Aorta (tissue), 5 donors: ENCODE measurements around the gene UBE2K. TPM values are rescaled to one million over a fixed set of nuclear protein-coding genes. Genes with fewer than 3 reads are reported as not detected.
"Not testable (repeated sequence)": the region's sequence is repeated elsewhere in the genome, so short reads cannot be mapped to it uniquely, and the experiment has no call there.

Experiments
- ATAC-seq: fragments of 200-7000 bp; cut with Tn5 transposase; one replicate; pipeline ENCODE4 v1.9.1; 2022; ENCODE audit warnings: moderate library complexity; ENCODE audit not compliant: low FRiP score
- DNase-seq, 2 donors: peaks; one replicate each; pipeline ENCODE4 v3.0.0-alpha.2; 2020
- H3K27ac ChIP-seq, 2 donors: one replicate each; pipeline ENCODE4 v1.5.1; 2013; ENCODE audit warnings: low read length in 2 of 2, mild to moderate bottlenecking in 2 of 2, moderate library complexity in 2 of 2, control low read depth in 1 of 2, inconsistent platforms in 1 of 2, low read depth in 1 of 2
- H3K27me3 ChIP-seq, 2 donors: one replicate each; pipeline ENCODE4 v1.6.1; 2013; ENCODE audit warnings: control low read depth in 1 of 2, low read length in 1 of 2, mild to moderate bottlenecking in 1 of 2, moderate library complexity in 1 of 2; ENCODE audit not compliant: insufficient read depth in 2 of 2, control insufficient read depth in 1 of 2
- H3K36me3 ChIP-seq, 2 donors: one replicate each; pipeline ENCODE4 v1.6.1; 2013; ENCODE audit warnings: control low read depth in 1 of 2, low read length in 1 of 2, mild to moderate bottlenecking in 1 of 2; ENCODE audit not compliant: insufficient read depth in 2 of 2, control insufficient read depth in 1 of 2
- H3K4me1 ChIP-seq, 2 donors: one replicate each; pipeline ENCODE4 v1.6.1; 2013; ENCODE audit warnings: low read length in 2 of 2, control low read depth in 1 of 2, mild to moderate bottlenecking in 1 of 2, moderate library complexity in 1 of 2; ENCODE audit not compliant: insufficient read depth in 2 of 2, control insufficient read depth in 1 of 2
- H3K4me3 ChIP-seq, 2 donors: one replicate each; pipeline ENCODE4 v1.5.1; 2013; ENCODE audit warnings: low read length in 2 of 2, control low read depth in 1 of 2, mild to moderate bottlenecking in 1 of 2
- H3K9me3 ChIP-seq: one replicate; pipeline ENCODE4 v1.6.1; 2013; ENCODE audit warnings: mild to moderate bottlenecking, low read length; ENCODE audit not compliant: control insufficient read depth
- WGBS, 2 donors: extraction: QIAGEN DNeasy Blood & Tissue Kit; methylation state at CpG; one replicate each; pipeline ENCODE4 v1.1.7; 2013; 5-methylcytosine and 5-hydroxymethylcytosine counted together
- intact Hi-C, 2 donors: fragments of 100-400 bp; cut with DNase I; formaldehyde crosslinking; loops; one replicate each; pipeline versions ENCODE4 v1.14.2 to v1.15.0; 2022
- polyA plus RNA-seq, 2 donors: library from polyadenylated mRNA; stranded (reverse); fragments of 200-250 nt; gene quantifications; one replicate each; pipeline ENCODE4 v1.2.3, GENCODE V29; 2013
- total RNA-seq, 2 donors: library from RNA; stranded (reverse); fragmentation: NEBNext Ultra II Directional; extraction: Animal tissue kit (Norgen Biotek cat#: 25700); gene quantifications; one replicate each; pipeline ENCODE4 v1.2.1, GENCODE V29; 2021
- donor health status: healthy with polysubstance abuse.
- donor health status: Bipolar disorder and iron deficiency.
- donor health status: DM: no; HTN: no; CAD: no.
- donor health status: DM: no; HTN: no; CAD: no.
- donor health status: DM: yes; HTN: yes; CAD: no.

Gene UBE2K
- total and polyA plus RNA-seq, 4 donors = 26.5 to 59.5 (median 43.7) TPM

DNA sequence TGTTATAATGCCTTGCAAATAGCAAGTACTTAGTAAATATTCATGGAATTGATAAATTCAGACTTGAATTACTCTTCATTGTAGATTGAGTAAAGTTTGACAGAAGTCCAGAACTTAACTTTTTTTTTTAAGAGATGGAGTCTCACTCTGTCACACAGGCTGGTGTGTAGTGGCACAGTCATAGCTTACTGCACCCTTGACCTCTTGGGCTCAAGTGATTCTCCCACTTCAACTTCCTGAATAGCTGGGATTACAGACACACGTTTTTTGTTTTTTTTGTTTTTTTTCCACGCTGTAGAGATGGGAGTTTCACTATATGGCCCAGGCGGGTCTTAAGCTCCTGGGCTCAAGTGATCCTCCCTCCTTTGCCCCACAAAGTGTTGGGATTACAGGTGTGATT lies 32.1 kb downstream of the UBE2K start:
- H3K4me3 ChIP-seq = no peak overlapping the region
- H3K36me3 ChIP-seq = no peaks in the 10 kb centered on the region
- H3K27ac ChIP-seq = no peak overlapping the region
- H3K9me3 ChIP-seq = no peaks in the 10 kb centered on the region
- intact Hi-C loops = no loop called here
- H3K27me3 ChIP-seq = no peaks in the 10 kb centered on the region
- 61 to 70% methylated on average over 3 of the region's 3 CpGs for WGBS, 2 donors
- no peak for DNase-seq
- H3K4me1 ChIP-seq = peaks cover 0 to 3% of the 10 kb centered on the region in 2 donors
- ATAC-seq = no peak

DNA sequence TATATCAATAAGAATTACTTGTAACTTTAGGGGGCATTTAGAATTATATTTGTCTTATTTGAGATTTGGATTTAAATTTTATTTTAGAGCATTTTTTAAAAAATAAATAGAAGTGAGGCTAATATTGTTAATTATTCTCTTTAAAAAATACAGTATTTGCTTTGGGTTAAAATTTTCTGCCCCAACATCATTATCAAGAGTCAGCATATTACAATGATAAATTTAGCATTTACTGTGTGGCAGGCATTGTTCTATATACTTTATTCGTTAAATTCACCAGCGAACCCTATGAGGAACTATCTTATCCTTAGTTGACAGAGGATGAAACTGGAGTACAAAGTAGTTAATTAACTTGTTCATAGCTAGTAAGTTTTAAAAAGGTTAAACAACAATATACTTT lies 34.0 kb downstream of the UBE2K start:
- 94 to 98% methylated on average over 2 of the region's 2 CpGs for WGBS, 2 donors
- no peaks in the 10 kb centered on the region for H3K9me3 ChIP-seq

DNA sequence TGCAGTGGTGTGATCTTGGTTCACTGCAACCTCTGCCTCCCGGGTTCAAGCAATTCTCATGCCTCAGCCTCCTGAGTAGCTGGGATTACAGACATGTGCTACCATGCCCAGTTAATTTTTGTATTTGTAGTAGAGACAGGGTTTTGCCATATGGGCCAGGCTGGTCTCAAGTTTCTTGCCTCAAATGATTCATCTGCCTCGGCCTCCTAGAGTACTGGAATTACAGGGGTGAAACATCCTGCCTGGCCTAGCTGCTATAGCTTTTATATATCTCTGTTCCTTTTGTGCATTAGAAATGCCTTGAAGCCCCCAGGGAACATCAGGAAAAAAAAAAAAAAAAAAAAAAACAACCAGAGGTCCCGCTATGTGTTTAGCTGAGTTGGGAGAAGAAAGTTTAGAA lies 34.8 kb downstream of the UBE2K start:
- ATAC-seq = no peak

More for the DNA sequence above, 34.0 kb downstream of the UBE2K start:
- H3K27ac ChIP-seq = no peak overlapping the region
- no peak overlapping the region for H3K4me3 ChIP-seq
- H3K27me3 ChIP-seq = no peaks in the 10 kb centered on the region
- H3K4me1 ChIP-seq = peaks cover 0 to 3% of the 10 kb centered on the region in 2 donors
- no peak for DNase-seq
- ATAC-seq = no peak
- intact Hi-C loops = no loop called here
- H3K36me3 ChIP-seq = no peaks in the 10 kb centered on the region

DNA sequence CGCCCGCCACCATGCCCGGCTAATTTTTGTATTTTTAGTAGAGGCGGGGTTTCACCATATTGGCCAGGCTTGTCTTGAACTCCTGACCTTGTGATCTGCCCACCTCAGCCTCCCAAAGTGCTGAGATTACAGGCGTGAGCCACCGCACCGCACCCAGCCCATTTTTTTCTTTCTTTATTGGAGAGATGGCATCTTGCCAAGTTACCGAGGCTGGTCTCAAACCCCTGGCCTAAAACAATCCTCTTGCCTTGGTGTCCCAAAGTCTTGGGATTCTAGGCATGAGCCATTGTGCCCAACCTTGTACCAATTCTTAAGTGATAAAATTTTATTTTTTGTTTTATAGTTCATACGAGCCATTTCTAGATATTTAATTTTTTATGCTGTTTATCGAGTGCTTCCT lies 41.7 kb downstream of the UBE2K start:
- H3K36me3 ChIP-seq, H3K4me1 ChIP-seq, H3K4me3 ChIP-seq, ATAC-seq, DNase-seq, H3K27ac ChIP-seq, H3K9me3 ChIP-seq, H3K27me3 ChIP-seq, intact Hi-C loops: not testable (repeated sequence)
- 90 to 92% methylated on average over 10 of the region's 10 CpGs for WGBS, 2 donors

More for the DNA sequence above, 34.8 kb downstream of the UBE2K start:
- H3K27me3 ChIP-seq = no peaks in the 10 kb centered on the region
- intact Hi-C loops = no loop called here
- 51 to 68% methylated on average over 3 of the region's 3 CpGs for WGBS, 2 donors
- H3K9me3 ChIP-seq = no peaks in the 10 kb centered on the region
- no peak overlapping the region for H3K4me3 ChIP-seq
- no peaks in the 10 kb centered on the region for H3K36me3 ChIP-seq
- peaks cover 0 to 3% of the 10 kb centered on the region in 2 donors for H3K4me1 ChIP-seq
- H3K27ac ChIP-seq = no peak overlapping the region
- no peak for DNase-seq

DNA sequence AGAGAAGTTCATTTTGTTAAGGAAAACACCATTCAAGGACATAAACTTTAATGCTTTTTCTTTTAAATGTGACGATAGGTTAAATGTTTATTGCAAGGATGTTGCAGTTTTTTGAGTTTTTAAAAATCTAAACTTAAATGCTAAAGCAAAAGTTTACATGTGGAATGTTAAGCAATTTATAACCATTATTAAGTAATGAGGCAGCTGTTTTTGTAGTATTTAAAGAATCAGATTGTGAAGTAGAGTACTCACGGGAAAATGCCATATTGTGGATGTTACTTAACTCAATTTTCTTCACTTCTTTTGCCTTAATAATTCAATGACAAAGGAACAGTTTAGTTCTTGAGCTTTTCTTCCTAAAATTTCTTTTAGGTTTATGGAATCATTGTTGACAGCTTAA lies 43.5 kb downstream of the UBE2K start:
- DNase-seq (no peak), ATAC-seq (no peak)
- intact Hi-C loops = no loop called here
- H3K4me3 ChIP-seq = no peak overlapping the region
- no peaks in the 10 kb centered on the region for H3K36me3 ChIP-seq
- H3K9me3 ChIP-seq = no peaks in the 10 kb centered on the region
- no peaks in the 10 kb centered on the region for H3K4me1 ChIP-seq
- 92 to 93% methylated on average over 2 of the region's 2 CpGs for WGBS, 2 donors
- H3K27ac ChIP-seq = no peak overlapping the region
- H3K27me3 ChIP-seq = no peaks in the 10 kb centered on the region

DNA sequence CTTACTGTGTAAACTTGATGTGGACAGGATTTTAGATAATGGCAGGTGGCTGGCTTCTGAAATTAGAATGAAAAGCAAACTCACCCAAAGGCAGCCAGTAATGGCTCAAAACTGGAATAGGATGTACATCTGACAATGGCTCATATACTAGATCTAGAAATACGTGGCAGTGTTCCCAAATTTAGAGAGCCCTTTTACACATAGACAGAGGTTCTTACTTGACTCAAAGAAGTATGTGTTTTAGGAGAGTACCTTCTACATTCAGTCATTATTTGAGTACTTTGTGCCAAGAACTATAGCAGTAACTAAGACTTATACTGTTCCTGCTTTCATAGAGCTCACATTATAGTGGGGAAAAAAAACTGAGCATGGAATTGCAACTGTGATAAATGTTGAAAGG lies 48.0 kb downstream of the UBE2K start:
- ATAC-seq = no peak
- no peak overlapping the region for H3K4me3 ChIP-seq
- no peaks in the 10 kb centered on the region for H3K27me3 ChIP-seq
- DNase-seq = no peak
- H3K4me1 ChIP-seq = no peaks in the 10 kb centered on the region
- H3K36me3 ChIP-seq = peaks cover 0 to 4% of the 10 kb centered on the region in 2 donors
- H3K9me3 ChIP-seq = no peaks in the 10 kb centered on the region
- intact Hi-C loops = no loop called here
- H3K27ac ChIP-seq = no peak overlapping the region
- 73 to 79% methylated on average over 1 of the region's 1 CpG for WGBS, 2 donors

DNA sequence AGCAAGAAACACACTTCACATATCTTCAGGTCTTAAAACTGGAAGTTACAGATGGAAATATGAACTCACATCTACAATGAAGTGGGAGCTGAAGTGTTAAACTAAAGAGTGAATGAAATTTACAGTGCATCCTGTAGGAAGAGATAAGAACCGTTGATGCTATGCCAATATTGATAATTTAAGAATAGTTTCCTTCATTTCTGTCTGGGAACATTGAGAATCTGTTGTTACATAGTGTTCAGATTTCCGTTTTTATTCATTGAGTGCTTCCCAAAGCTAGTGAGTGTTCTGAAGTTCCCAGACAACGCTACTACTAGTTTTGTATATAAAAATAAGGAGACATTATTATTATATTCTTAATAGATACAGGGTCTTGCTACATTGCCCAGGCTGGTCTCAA lies 52.3 kb downstream of the UBE2K start:
- no peak overlapping the region for H3K4me3 ChIP-seq
- no peak for DNase-seq
- ATAC-seq = no peak
- H3K27me3 ChIP-seq = no peaks in the 10 kb centered on the region
- H3K9me3 ChIP-seq = no peaks in the 10 kb centered on the region
- no peaks in the 10 kb centered on the region for H3K4me1 ChIP-seq
- H3K27ac ChIP-seq = no peak overlapping the region
- H3K36me3 ChIP-seq = peaks cover 2 to 5% of the 10 kb centered on the region in 2 donors
- intact Hi-C loops = no loop called here
- 55 to 58% methylated on average over 3 of the region's 3 CpGs for WGBS, 2 donors

DNA sequence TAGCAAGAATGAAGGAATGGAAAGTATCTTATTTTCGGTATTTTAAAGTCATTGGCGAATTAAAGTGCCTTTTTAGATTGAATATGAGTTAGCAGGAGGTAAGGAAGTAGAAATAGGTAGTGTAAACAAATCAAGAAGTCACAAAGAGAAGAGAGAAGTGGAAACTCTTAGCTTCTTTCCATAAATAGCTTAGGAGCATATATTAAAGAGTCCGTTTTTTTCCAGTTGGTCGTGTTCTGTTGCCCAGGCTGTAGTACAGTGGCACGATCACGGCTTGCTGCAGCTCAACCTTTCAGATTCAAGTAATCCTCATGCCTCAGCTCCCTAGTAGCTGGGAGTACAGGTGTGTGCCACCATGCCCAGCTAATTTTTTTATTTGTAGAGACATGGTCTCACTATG lies 56.4 kb downstream of the UBE2K start:
- H3K4me3 ChIP-seq = no peak overlapping the region
- H3K27me3 ChIP-seq = no peaks in the 10 kb centered on the region
- H3K36me3 ChIP-seq = peaks cover 4 to 5% of the 10 kb centered on the region in 2 donors
- H3K9me3 ChIP-seq = no peaks in the 10 kb centered on the region
- 82 to 88% methylated on average over 6 of the region's 6 CpGs for WGBS, 2 donors
- ATAC-seq = no peak
- no peaks in the 10 kb centered on the region for H3K4me1 ChIP-seq
- intact Hi-C loops = no loop called here
- H3K27ac ChIP-seq = no peak overlapping the region
- DNase-seq = no peak

DNA sequence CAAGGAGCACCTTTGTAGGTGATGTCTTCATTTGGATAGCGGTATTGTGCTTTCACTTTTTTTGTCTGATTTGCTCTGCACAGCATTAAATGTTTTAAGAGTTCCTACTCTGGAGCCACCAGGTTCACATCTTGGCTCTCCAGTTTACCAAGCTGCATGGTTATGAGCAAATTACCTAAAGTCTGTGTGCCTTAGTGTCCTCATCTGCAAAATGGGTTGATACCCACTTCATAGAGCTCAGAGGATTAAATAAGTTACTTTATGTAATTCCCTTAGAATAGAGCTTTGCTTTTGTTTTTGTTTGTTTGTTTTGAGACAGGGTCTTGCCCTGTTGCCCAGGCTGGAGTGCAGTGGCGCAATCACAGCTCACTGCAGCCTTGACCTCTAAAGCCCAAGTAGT lies 58.2 kb downstream of the UBE2K start:
- Histone ChIP-seq H3K9me3 (no peaks in the 10 kb centered on the region), H3K4me3 (no peak overlapping the region), H3K27me3 (no peaks in the 10 kb centered on the region), H3K4me1 (no peaks in the 10 kb centered on the region), H3K36me3 (peaks cover 0 to 10% of the 10 kb centered on the region in 2 donors), H3K27ac (no peak overlapping the region)
- WGBS, 2 donors = 98 to 99% methylated on average over 2 of the region's 2 CpGs
- no peak for DNase-seq
- intact Hi-C loops = no loop called here
- no peak for ATAC-seq
